ENCODE data around the gene WASHC4.

WASHC4 gene

GRCh38 chr12:105072888-105073488 is 34.5 kb upstream of the WASHC4 start:
- DNase-seq (ENCODE audit: low read depth) = no peak
- H3K4me3 ChIP-seq (ENCODE audit: low read length) = no peak overlapping the region
- no peak for TF ChIP-seq CTCF (conservative IDR thresholded peaks at IDR 0.05; ENCODE audit: low read length)

- H3K4me3 ChIP-seq (ENCODE audit: low read length) = no peak overlapping the region
- no peak for TF ChIP-seq CTCF (conservative IDR thresholded peaks at IDR 0.05; ENCODE audit: low read length)
- peak; percentile 93 for DNase-seq (ENCODE audit: low read depth)
Measured at GRCh38 chr12:105076098-105076497, 31.4 kb upstream of the WASHC4 start.

GRCh38 chr12:105076913-105077312 is 30.6 kb upstream of the WASHC4 start:
- H3K4me3 ChIP-seq (ENCODE audit: low read length) = no peak overlapping the region
- no peak for TF ChIP-seq CTCF (conservative IDR thresholded peaks at IDR 0.05; ENCODE audit: low read length)
- DNase-seq (ENCODE audit: low read depth) = no peak

GRCh38 chr12:105077435-105077834 is 30.1 kb upstream of the WASHC4 start:
- peak; percentile 45 for DNase-seq (ENCODE audit: low read depth)
- H3K4me3 ChIP-seq (ENCODE audit: low read length) = no peak overlapping the region
- no peak for TF ChIP-seq CTCF (conservative IDR thresholded peaks at IDR 0.05; ENCODE audit: low read length)

- TF ChIP-seq CTCF (conservative IDR thresholded peaks at IDR 0.05; ENCODE audit: low read length) = no peak
- DNase-seq (ENCODE audit: low read depth) = no peak
- H3K4me3 ChIP-seq (ENCODE audit: low read length) = no peak overlapping the region
Measured at GRCh38 chr12:105078712-105079570, 28.6 kb upstream of the WASHC4 start.

- no peak for TF ChIP-seq CTCF (conservative IDR thresholded peaks at IDR 0.05; ENCODE audit: low read length)
- no peak for DNase-seq (ENCODE audit: low read depth)
- H3K4me3 ChIP-seq (ENCODE audit: low read length) = peak overlapping the region; percentile 72
Measured at GRCh38 chr12:105083031-105083430, 24.5 kb upstream of the WASHC4 start.

Data from AG10803 (cell line).